Measurements from ENCODE around the gene RFTN1.

- no peak for TF ChIP-seq CTCF (IDR thresholded peaks at IDR 0.05)
- TF ChIP-seq POLR2A (IDR thresholded peaks at IDR 0.05): no peak
These were observed 38.6 kb downstream of the RFTN1 start for GRCh38 chr3:16474920-16475319.

All from testis (tissue), 2 donors.